Transverse colon (tissue), 4 donors: ENCODE measurements around the gene GADD45G.
A peak's percentile ranks its signal among the peaks of the same experiment; 100 is the strongest.

ENCODE experiments used
- EP300 ChIP-seq: sonication (generic); formaldehyde crosslinking; IDR thresholded peaks from one replicate; pipeline ENCODE4 v1.6.1; 2017; ENCODE audit warnings: antibody characterized with exemption, low read depth
- POLR2A ChIP-seq: fragments of 450-650 bp; IDR thresholded peaks from one replicate; pipeline ENCODE4 v1.6.1; 2016; ENCODE audit warnings: antibody characterized with exemption, mild to moderate bottlenecking, moderate library complexity
- POLR2AphosphoS5 ChIP-seq, 3 donors: sonication (generic); formaldehyde crosslinking; IDR thresholded peaks; one replicate each; pipeline ENCODE4 v1.6.1; 2016; ENCODE audit warnings: antibody characterized with exemption in 3 of 3
- TF ChIP-seq, protein P1 (sequence below), 5 experiments: fragments of 200-600 bp in 3 of 5; fragments of 450-650 bp in 2 of 5; sonication (generic) in 3 of 5; IDR thresholded peaks; 1 replicate in 2 of 5; 2 replicates in 3 of 5; pipeline ENCODE4 v1.5.1; 2016 to 2017; ENCODE audit warnings: antibody characterized with exemption in 5 of 5, inconsistent platforms in 3 of 5, mild to moderate bottlenecking in 2 of 5, moderate library complexity in 1 of 5

DNA sequence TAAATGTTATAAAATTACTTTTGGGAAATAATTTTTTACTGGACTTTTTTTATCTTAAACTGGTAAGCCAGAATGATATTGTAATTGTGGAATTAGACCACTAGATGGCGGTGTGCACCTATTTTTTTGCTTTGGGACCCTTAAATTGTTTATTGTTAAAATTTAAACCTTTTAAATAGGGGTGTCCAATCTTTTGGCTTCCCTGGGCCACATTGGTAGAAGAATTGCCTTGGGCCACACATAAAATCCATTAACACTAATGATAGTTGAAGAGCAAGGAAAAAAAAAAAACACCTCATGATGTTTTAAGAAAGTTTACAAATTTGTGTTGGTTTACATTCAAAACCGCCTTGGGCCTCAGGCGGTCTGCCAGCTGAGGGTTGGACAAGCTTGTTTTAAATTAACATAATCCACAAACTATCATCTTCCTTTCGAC is 28.4 kb upstream of the GADD45G start:
- TF ChIP-seq, protein P1, sequence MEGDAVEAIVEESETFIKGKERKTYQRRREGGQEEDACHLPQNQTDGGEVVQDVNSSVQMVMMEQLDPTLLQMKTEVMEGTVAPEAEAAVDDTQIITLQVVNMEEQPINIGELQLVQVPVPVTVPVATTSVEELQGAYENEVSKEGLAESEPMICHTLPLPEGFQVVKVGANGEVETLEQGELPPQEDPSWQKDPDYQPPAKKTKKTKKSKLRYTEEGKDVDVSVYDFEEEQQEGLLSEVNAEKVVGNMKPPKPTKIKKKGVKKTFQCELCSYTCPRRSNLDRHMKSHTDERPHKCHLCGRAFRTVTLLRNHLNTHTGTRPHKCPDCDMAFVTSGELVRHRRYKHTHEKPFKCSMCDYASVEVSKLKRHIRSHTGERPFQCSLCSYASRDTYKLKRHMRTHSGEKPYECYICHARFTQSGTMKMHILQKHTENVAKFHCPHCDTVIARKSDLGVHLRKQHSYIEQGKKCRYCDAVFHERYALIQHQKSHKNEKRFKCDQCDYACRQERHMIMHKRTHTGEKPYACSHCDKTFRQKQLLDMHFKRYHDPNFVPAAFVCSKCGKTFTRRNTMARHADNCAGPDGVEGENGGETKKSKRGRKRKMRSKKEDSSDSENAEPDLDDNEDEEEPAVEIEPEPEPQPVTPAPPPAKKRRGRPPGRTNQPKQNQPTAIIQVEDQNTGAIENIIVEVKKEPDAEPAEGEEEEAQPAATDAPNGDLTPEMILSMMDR (IDR thresholded peaks at IDR 0.05) = peak; percentile 64 to 86 (median 75)
- TF ChIP-seq POLR2A (no peak), POLR2AphosphoS5 (IDR thresholded peaks at IDR 0.05) (no peak), EP300 (no peak)
